OCI-LY1 (cell line): ENCODE measurements around the gene GNAQ.

ENCODE experiments used
- H2AFZ ChIP-seq: fragments of 200-600 bp; sonication (generic), shearing (Covaris generic); 2 replicates; pipeline ENCODE4 v1.6.0; 2014; ENCODE audit warnings: antibody characterized with exemption, mild to moderate bottlenecking, low read length
- H3F3A ChIP-seq: fragments of 200-600 bp; sonication (generic), shearing (Covaris generic); 2 replicates; pipeline ENCODE4 v1.6.0; 2014; ENCODE audit warnings: mild to moderate bottlenecking, antibody characterized with exemption, low read length, moderate library complexity; ENCODE audit not compliant: insufficient read depth
- H3K27ac ChIP-seq: fragments of 200-600 bp; sonication (generic); 2 replicates; pipeline ENCODE4 v1.5.1; 2014; ENCODE audit warnings: low read length, mixed run types, mild to moderate bottlenecking, low read depth; ENCODE audit not compliant: poor library complexity, severe bottlenecking
- H3K27me3 ChIP-seq: fragments of 200-600 bp; sonication (generic); 2 replicates; pipeline ENCODE4 v1.6.0; 2014; ENCODE audit warnings: antibody characterized with exemption, mild to moderate bottlenecking, low read length, moderate library complexity; ENCODE audit not compliant: insufficient read depth
- H3K36me3 ChIP-seq: fragments of 200-600 bp; sonication (generic); 2 replicates; pipeline ENCODE4 v1.6.1; 2014; ENCODE audit warnings: mild to moderate bottlenecking, antibody characterized with exemption, low read length, moderate library complexity, mixed read lengths; ENCODE audit not compliant: insufficient read depth
- H3K4me1 ChIP-seq: fragments of 200-600 bp; sonication (generic); 2 replicates; pipeline ENCODE4 v1.5.1; 2014; ENCODE audit warnings: mild to moderate bottlenecking, low read length, moderate library complexity; ENCODE audit not compliant: insufficient read depth, severe bottlenecking
- H3K4me2 ChIP-seq: fragments of 200-600 bp; sonication (generic), shearing (Covaris generic); 2 replicates; pipeline ENCODE4 v1.6.1; 2014; ENCODE audit warnings: low read length
- H3K4me3 ChIP-seq: fragments of 200-600 bp; sonication (generic); 2 replicates; pipeline ENCODE4 v1.5.1; 2014; ENCODE audit warnings: low read length, low read depth, mild to moderate bottlenecking, mixed read lengths; ENCODE audit not compliant: poor library complexity, severe bottlenecking
- H3K79me2 ChIP-seq: fragments of 200-600 bp; shearing (Covaris generic); 2 replicates; pipeline ENCODE4 v1.6.1; 2016; ENCODE audit warnings: mixed run types, low read length, mixed read lengths; ENCODE audit not compliant: insufficient read depth
- H3K9ac ChIP-seq: fragments of 200-600 bp; sonication (generic), shearing (Covaris generic); 2 replicates; pipeline ENCODE4 v1.6.1; 2014; ENCODE audit warnings: mild to moderate bottlenecking, low read length, mixed read lengths
- H3K9me2 ChIP-seq: fragments of 200-600 bp; sonication (generic), shearing (Covaris generic); 2 replicates; pipeline ENCODE4 v1.6.1; 2014; ENCODE audit warnings: low read depth, mild to moderate bottlenecking, low read length, mixed read lengths
- H3K9me3 ChIP-seq: fragments of 200-600 bp; shearing (Covaris generic); 2 replicates; pipeline ENCODE4 v1.6.1; 2014; ENCODE audit warnings: low read length, mixed read lengths
- H4K20me1 ChIP-seq: fragments of 200-600 bp; sonication (generic), shearing (Covaris generic); 2 replicates; pipeline ENCODE4 v1.6.0; 2016; ENCODE audit warnings: mild to moderate bottlenecking, low read length; ENCODE audit not compliant: insufficient read depth
- CTCF ChIP-seq: fragments of 200-600 bp; sonication (generic), shearing (Covaris generic); IDR thresholded peaks from 2 replicates; pipeline ENCODE4 v1.5.1; 2017; ENCODE audit warnings: mild to moderate bottlenecking, antibody characterized with exemption, low read length, moderate library complexity, mixed read lengths
- EZH2 ChIP-seq: fragments of 200-600 bp; sonication (generic), shearing (Covaris generic); IDR thresholded peaks from 2 replicates; pipeline ENCODE4 v1.8.0; 2017; ENCODE audit warnings: borderline replicate concordance, mixed run types, mild to moderate bottlenecking, antibody characterized with exemption, low read length, moderate library complexity, mixed read lengths

GNAQ gene

GRCh38 chr9:77969083-77969482, 62.5 kb downstream of the GNAQ start:
- H4K20me1 ChIP-seq = no peaks in the 10 kb centered on the region

GRCh38 chr9:77968506-77968905, 63.1 kb downstream of the GNAQ start:
- TF ChIP-seq EZH2 (no peak), CTCF (no peak)
- H3K4me2 ChIP-seq = no peak overlapping the region
- no peak overlapping the region for H3K9ac ChIP-seq
- no peaks in the 10 kb centered on the region for H3F3A ChIP-seq
- no peaks in the 10 kb centered on the region for H3K9me2 ChIP-seq
- H3K36me3 ChIP-seq = no peaks in the 10 kb centered on the region
- H3K27ac ChIP-seq = no peak overlapping the region
- H3K4me1 ChIP-seq = no peaks in the 10 kb centered on the region
- no peaks in the 10 kb centered on the region for H3K79me2 ChIP-seq
- no peak overlapping the region for H2AFZ ChIP-seq
- no peak overlapping the region for H3K4me3 ChIP-seq
- no peaks in the 10 kb centered on the region for H3K9me3 ChIP-seq
- no peaks in the 10 kb centered on the region for H3K27me3 ChIP-seq
- H4K20me1 ChIP-seq = no peaks in the 10 kb centered on the region

More at GRCh38 chr9:77969083-77969482, 62.5 kb downstream of the GNAQ start:
- Histone ChIP-seq H3K36me3 (no peaks in the 10 kb centered on the region), H2AFZ (no peak overlapping the region), H3K4me2 (no peak overlapping the region), H3K4me3 (no peak overlapping the region), H3K27ac (no peak overlapping the region), H3K4me1 (no peaks in the 10 kb centered on the region), H3K27me3 (no peaks in the 10 kb centered on the region), H3K9me2 (no peaks in the 10 kb centered on the region), H3K9me3 (no peaks in the 10 kb centered on the region), H3K79me2 (no peaks in the 10 kb centered on the region), H3F3A (no peaks in the 10 kb centered on the region), H3K9ac (no peak overlapping the region)
- TF ChIP-seq CTCF = no peak
- no peak for TF ChIP-seq EZH2

- Histone ChIP-seq H3K36me3 (no peaks in the 10 kb centered on the region), H3K27ac (no peak overlapping the region), H4K20me1 (no peaks in the 10 kb centered on the region), H2AFZ (no peak overlapping the region), H3K4me3 (no peak overlapping the region), H3K79me2 (no peaks in the 10 kb centered on the region), H3F3A (no peaks in the 10 kb centered on the region), H3K4me2 (no peak overlapping the region), H3K4me1 (no peaks in the 10 kb centered on the region), H3K27me3 (no peaks in the 10 kb centered on the region), H3K9me2 (no peaks in the 10 kb centered on the region), H3K9me3 (no peaks in the 10 kb centered on the region), H3K9ac (no peak overlapping the region)
- no peak for TF ChIP-seq CTCF
- no peak for TF ChIP-seq EZH2
These were observed 64.9 kb downstream of the GNAQ start for GRCh38 chr9:77966718-77967117.
